KOPT-K1 (cell line): Measurements from ENCODE around the gene COG2.
"Not testable (repeated sequence)": the region's sequence is repeated elsewhere in the genome, so short reads cannot be mapped to it uniquely, and the experiment has no call there.

Source experiments
- H3K27ac ChIP-seq: fragments of 200-600 bp; sonication (generic); 2 replicates; pipeline ENCODE4 v1.5.1; 2016; ENCODE audit warnings: antibody characterized with exemption, mild to moderate bottlenecking, low read depth, low read length; ENCODE audit not compliant: poor library complexity, severe bottlenecking
- H3K36me3 ChIP-seq: fragments of 200-600 bp; sonication (generic); 2 replicates; pipeline ENCODE4 v1.5.1; 2017; ENCODE audit warnings: antibody characterized with exemption, mild to moderate bottlenecking, low read length, moderate library complexity; ENCODE audit not compliant: insufficient read depth
- H3K9me3 ChIP-seq: fragments of 200-600 bp; sonication (generic); 2 replicates; pipeline ENCODE4 v1.5.1; 2017; ENCODE audit warnings: antibody characterized with exemption, low read length, mild to moderate bottlenecking; ENCODE audit not compliant: insufficient read depth, poor library complexity, severe bottlenecking

The COG2 gene

GRCh38 chr1:230641346-230641745 is 935 bp upstream of the COG2 start:
- Histone ChIP-seq H3K9me3 (no peaks in the 10 kb centered on the region), H3K36me3 (peaks cover 6% of the 10 kb centered on the region), H3K27ac (no peak overlapping the region)

- peaks cover 12% of the 10 kb centered on the region for H3K36me3 ChIP-seq
- no peaks in the 10 kb centered on the region for H3K9me3 ChIP-seq
- no peak overlapping the region for H3K27ac ChIP-seq
Measured at GRCh38 chr1:230641900-230642262, 400 bp upstream of the COG2 start.

- no peak overlapping the region for H3K27ac ChIP-seq
Measured at GRCh38 chr1:230643908-230644307, 1.6 kb downstream of the COG2 start.

GRCh38 chr1:230646710-230647302 is 4.5 kb downstream of the COG2 start:
- H3K36me3 ChIP-seq, result peaks cover 13% of the 10 kb centered on the region
- H3K9me3 ChIP-seq, result peaks cover 18% of the 10 kb centered on the region
- H3K27ac ChIP-seq, result no peak overlapping the region

More at GRCh38 chr1:230643908-230644307, 1.6 kb downstream of the COG2 start:
- H3K36me3 ChIP-seq, result peaks cover 13% of the 10 kb centered on the region
- H3K9me3 ChIP-seq, result no peaks in the 10 kb centered on the region

- Histone ChIP-seq H3K27ac (no peak overlapping the region), H3K9me3 (peaks cover 23% of the 10 kb centered on the region), H3K36me3 (peaks cover 13% of the 10 kb centered on the region)
Measured at GRCh38 chr1:230647321-230647720, 5.0 kb downstream of the COG2 start.

- Histone ChIP-seq H3K36me3 (peaks cover 13% of the 10 kb centered on the region), H3K9me3 (peaks cover 28% of the 10 kb centered on the region), H3K27ac (no peak overlapping the region)
Measured at GRCh38 chr1:230648114-230648513, 5.8 kb downstream of the COG2 start.

- no peak overlapping the region for H3K27ac ChIP-seq
- peaks cover 13% of the 10 kb centered on the region for H3K36me3 ChIP-seq
Measured at GRCh38 chr1:230650300-230650699, 8.0 kb downstream of the COG2 start.

GRCh38 chr1:230651235-230651634 is 9.0 kb downstream of the COG2 start:
- no peak overlapping the region for H3K27ac ChIP-seq
- peaks cover 34% of the 10 kb centered on the region for H3K9me3 ChIP-seq
- peaks cover 8% of the 10 kb centered on the region for H3K36me3 ChIP-seq

More at GRCh38 chr1:230650300-230650699, 8.0 kb downstream of the COG2 start:
- H3K9me3 ChIP-seq, result peaks cover 34% of the 10 kb centered on the region

GRCh38 chr1:230656719-230657118 is 14.4 kb downstream of the COG2 start:
- H3K9me3 ChIP-seq, result peaks cover 16% of the 10 kb centered on the region
- H3K36me3 ChIP-seq, result peaks cover 32% of the 10 kb centered on the region
- H3K27ac ChIP-seq, result not testable (repeated sequence)

GRCh38 chr1:230658103-230658502 is 15.8 kb downstream of the COG2 start:
- H3K9me3 ChIP-seq, H3K27ac ChIP-seq: not testable (repeated sequence)

GRCh38 chr1:230658691-230659090 is 16.4 kb downstream of the COG2 start:
- Histone ChIP-seq H3K9me3 (peaks cover under 1% of the 10 kb centered on the region), H3K36me3 (peaks cover 50% of the 10 kb centered on the region), H3K27ac (no peak overlapping the region)

More at GRCh38 chr1:230658103-230658502, 15.8 kb downstream of the COG2 start:
- H3K36me3 ChIP-seq, result peaks cover 45% of the 10 kb centered on the region

- Histone ChIP-seq H3K27ac (no peak overlapping the region), H3K9me3 (no peaks in the 10 kb centered on the region), H3K36me3 (peaks cover 80% of the 10 kb centered on the region)
Measured at GRCh38 chr1:230661976-230662375, 19.7 kb downstream of the COG2 start.

GRCh38 chr1:230668227-230668626 is 25.9 kb downstream of the COG2 start:
- Histone ChIP-seq H3K27ac (no peak overlapping the region), H3K9me3 (no peaks in the 10 kb centered on the region), H3K36me3 (peaks cover 95% of the 10 kb centered on the region)

- Histone ChIP-seq H3K36me3 (peaks cover 97% of the 10 kb centered on the region), H3K27ac (no peak overlapping the region), H3K9me3 (no peaks in the 10 kb centered on the region)
Measured at GRCh38 chr1:230669543-230669942, 27.3 kb downstream of the COG2 start.

- H3K27ac ChIP-seq, result no peak overlapping the region
- peaks cover 98% of the 10 kb centered on the region for H3K36me3 ChIP-seq
- H3K9me3 ChIP-seq, result no peaks in the 10 kb centered on the region
Measured at GRCh38 chr1:230674581-230674980, 32.3 kb downstream of the COG2 start.

GRCh38 chr1:230677200-230677599 is 34.9 kb downstream of the COG2 start:
- no peaks in the 10 kb centered on the region for H3K9me3 ChIP-seq
- no peak overlapping the region for H3K27ac ChIP-seq
- peaks cover 98% of the 10 kb centered on the region for H3K36me3 ChIP-seq
